ENCODE measurements around the gene BPI. TPM values are rescaled to one million over a fixed set of nuclear protein-coding genes. Genes with fewer than 3 reads are reported as not detected.
"Not testable (repeated sequence)": the region's sequence is repeated elsewhere in the genome, so short reads cannot be mapped to it uniquely, and the experiment has no call there.

BPI gene
- total and polyA plus RNA-seq, 4 donors = 0.19 to 0.82 (median 0.51) TPM; not detected in 1

DNA sequence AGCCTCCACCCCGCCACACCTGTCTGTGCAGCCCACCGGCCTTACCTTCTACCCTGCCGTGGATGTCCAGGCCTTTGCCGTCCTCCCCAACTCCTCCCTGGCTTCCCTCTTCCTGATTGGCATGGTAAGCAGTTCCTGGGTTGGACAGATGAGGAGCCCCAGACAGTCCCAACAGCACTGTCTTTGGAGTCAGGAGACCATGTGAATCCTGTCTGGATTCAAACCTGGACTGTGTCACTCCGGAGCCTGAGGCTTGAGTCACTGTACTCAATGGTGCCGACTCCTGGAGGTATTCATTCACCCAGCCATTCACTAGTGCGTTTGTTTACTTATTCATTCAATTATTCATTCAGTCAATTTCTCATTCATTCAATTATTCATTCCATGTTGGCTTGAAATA is 22.4 kb downstream of the BPI start:
- Histone ChIP-seq H3K27me3 (ENCODE audit: control insufficient read depth in 1 of 2, insufficient read depth in 2 of 2, low read length in 1 of 2) (no peaks in the 10 kb centered on the region), H3K9me3 (ENCODE audit: control insufficient read depth, low read length) (no peaks in the 10 kb centered on the region), H3K4me1 (ENCODE audit: control insufficient read depth in 1 of 2, insufficient read depth in 2 of 2, low read length in 2 of 2) (no peaks in the 10 kb centered on the region), H3K36me3 (ENCODE audit: control insufficient read depth in 1 of 2, insufficient read depth in 2 of 2, low read length in 1 of 2) (no peaks in the 10 kb centered on the region), H3K4me3 (ENCODE audit: low read length in 2 of 2) (no peak overlapping the region), H3K27ac (ENCODE audit: low read depth in 1 of 2, low read length in 2 of 2) (no peak overlapping the region)
- no peak for ATAC-seq (ENCODE audit: low FRiP score)
- DNase-seq = no peak
- intact Hi-C loops (cut with DNase I) = loop anchor here in 1 of 2 donors (10.0 kb wide), 2 partner anchors 272 to 762 kb away; no protein-coding TSS in a partner anchor
- WGBS, 2 donors = 86 to 92% methylated on average over 7 of the region's 7 CpGs

DNA sequence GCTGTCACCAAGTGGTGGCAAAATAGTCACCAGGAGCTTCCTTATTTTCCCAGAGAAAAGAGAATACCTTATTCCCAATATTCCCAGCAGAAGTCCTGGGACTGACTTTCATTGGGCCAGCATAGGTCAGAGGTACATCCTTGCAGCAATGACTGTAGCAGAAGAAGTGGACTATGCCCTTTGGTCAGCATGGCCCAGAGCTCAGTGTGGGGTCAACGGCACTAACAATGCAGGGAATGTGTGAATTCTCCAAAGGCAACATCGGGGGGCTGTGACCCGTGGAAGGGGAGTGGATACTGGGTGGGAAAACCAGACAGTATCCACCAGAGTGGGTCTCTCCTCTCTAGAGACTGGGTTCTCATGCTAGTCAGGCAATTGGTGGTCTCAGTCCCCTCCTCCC is 26.7 kb downstream of the BPI start:
- no peak overlapping the region for H3K4me3 ChIP-seq (ENCODE audit: low read length in 2 of 2)
- H3K36me3 ChIP-seq (ENCODE audit: control insufficient read depth in 1 of 2, insufficient read depth in 2 of 2, low read length in 1 of 2) = no peaks in the 10 kb centered on the region
- H3K9me3 ChIP-seq (ENCODE audit: control insufficient read depth, low read length) = no peaks in the 10 kb centered on the region
- intact Hi-C loops (cut with DNase I) = no loop called here
- no peaks in the 10 kb centered on the region for H3K27me3 ChIP-seq (ENCODE audit: control insufficient read depth in 1 of 2, insufficient read depth in 2 of 2, low read length in 1 of 2)
- no peaks in the 10 kb centered on the region for H3K4me1 ChIP-seq (ENCODE audit: control insufficient read depth in 1 of 2, insufficient read depth in 2 of 2, low read length in 2 of 2)
- DNase-seq (no peak), ATAC-seq (ENCODE audit: low FRiP score) (no peak)
- 61 to 66% methylated on average over 3 of the region's 3 CpGs for WGBS, 2 donors
- no peak overlapping the region for H3K27ac ChIP-seq (ENCODE audit: low read depth in 1 of 2, low read length in 2 of 2)

DNA sequence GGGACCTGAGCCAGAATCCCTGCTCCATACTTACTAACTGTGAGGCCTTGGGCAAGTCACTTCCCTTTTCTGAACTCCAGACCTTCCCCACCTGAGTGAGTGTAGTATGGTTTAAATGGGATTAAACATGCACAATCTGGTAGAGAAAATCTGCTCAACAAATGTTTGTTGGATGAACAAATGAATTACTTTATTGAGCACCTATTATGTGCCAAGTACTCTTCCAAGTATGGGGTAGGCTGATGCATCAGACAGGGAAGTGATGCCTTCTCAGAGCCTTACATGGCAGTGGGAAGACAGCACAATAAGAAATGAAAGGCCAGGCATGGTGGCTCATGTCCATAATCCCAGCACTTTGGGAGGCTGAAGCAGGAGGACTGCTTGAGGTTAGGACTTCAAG is 27.3 kb downstream of the BPI start:
- intact Hi-C loops (cut with DNase I) = no loop called here
- no peaks in the 10 kb centered on the region for H3K36me3 ChIP-seq (ENCODE audit: control insufficient read depth in 1 of 2, insufficient read depth in 2 of 2, low read length in 1 of 2)
- no peaks in the 10 kb centered on the region for H3K4me1 ChIP-seq (ENCODE audit: control insufficient read depth in 1 of 2, insufficient read depth in 2 of 2, low read length in 2 of 2)
- DNase-seq (no peak), ATAC-seq (ENCODE audit: low FRiP score) (no peak)
- H3K27ac ChIP-seq (ENCODE audit: low read depth in 1 of 2, low read length in 2 of 2) = no peak overlapping the region
- no peaks in the 10 kb centered on the region for H3K9me3 ChIP-seq (ENCODE audit: control insufficient read depth, low read length)
- no peak overlapping the region for H3K4me3 ChIP-seq (ENCODE audit: low read length in 2 of 2)
- H3K27me3 ChIP-seq (ENCODE audit: control insufficient read depth in 1 of 2, insufficient read depth in 2 of 2, low read length in 1 of 2) = no peaks in the 10 kb centered on the region

DNA sequence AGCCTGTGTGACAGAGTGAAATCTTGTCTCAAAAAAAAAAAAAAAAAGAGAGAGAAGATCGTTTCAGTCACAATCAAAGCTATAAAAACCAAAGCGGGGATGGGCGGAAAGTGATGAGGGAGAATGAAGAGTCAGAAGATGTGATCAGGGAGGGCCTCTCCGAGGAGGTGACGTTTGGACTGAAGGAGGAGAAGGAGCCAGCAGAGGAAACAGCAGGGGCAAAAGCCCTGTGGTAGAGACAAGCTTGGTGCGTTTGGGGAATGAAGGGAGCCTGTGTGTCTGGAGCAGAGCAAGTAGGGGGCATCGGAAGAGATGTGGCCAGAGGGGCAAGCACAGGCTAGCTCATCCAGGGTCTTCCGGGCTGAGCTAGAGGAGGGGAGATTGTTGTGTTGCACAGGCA is 27.9 kb downstream of the BPI start:
- intact Hi-C loops (cut with DNase I) = no loop called here
- no peaks in the 10 kb centered on the region for H3K9me3 ChIP-seq (ENCODE audit: control insufficient read depth, low read length)
- DNase-seq (no peak), ATAC-seq (ENCODE audit: low FRiP score) (no peak)
- 80 to 81% methylated on average over 8 of the region's 8 CpGs for WGBS, 2 donors
- H3K4me3 ChIP-seq (ENCODE audit: low read length in 2 of 2) = no peak overlapping the region
- H3K27me3 ChIP-seq (ENCODE audit: control insufficient read depth in 1 of 2, insufficient read depth in 2 of 2, low read length in 1 of 2) = no peaks in the 10 kb centered on the region
- no peaks in the 10 kb centered on the region for H3K4me1 ChIP-seq (ENCODE audit: control insufficient read depth in 1 of 2, insufficient read depth in 2 of 2, low read length in 2 of 2)
- H3K27ac ChIP-seq (ENCODE audit: low read depth in 1 of 2, low read length in 2 of 2) = no peak overlapping the region
- no peaks in the 10 kb centered on the region for H3K36me3 ChIP-seq (ENCODE audit: control insufficient read depth in 1 of 2, insufficient read depth in 2 of 2, low read length in 1 of 2)

DNA sequence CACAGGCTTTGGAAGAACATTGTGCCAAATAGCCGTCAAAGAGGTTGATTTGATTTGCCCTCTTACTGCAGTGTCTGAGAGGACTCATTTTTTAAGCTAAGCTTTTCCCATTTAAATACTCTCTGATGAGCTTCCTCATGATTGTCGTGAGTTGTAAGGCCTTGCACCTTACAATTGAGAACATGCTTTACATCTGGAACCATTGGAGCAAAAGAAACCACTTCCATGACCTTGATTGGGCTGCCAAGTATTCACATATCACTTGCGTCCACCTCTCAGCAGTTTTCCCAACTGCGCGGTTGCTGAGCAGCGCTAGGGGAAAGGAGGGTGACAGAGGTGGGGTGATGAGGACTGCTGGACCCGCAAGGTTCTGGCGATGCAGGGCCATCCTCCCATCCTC is 30.1 kb downstream of the BPI start:
- H3K9me3 ChIP-seq (ENCODE audit: control insufficient read depth, low read length) = peaks cover 5% of the 10 kb centered on the region
- no peak overlapping the region for H3K27ac ChIP-seq (ENCODE audit: low read depth in 1 of 2, low read length in 2 of 2)
- 80 to 81% methylated on average over 8 of the region's 8 CpGs for WGBS, 2 donors
- no peak for DNase-seq
- no peak overlapping the region for H3K4me3 ChIP-seq (ENCODE audit: low read length in 2 of 2)
- intact Hi-C loops (cut with DNase I) = no loop called here
- H3K36me3 ChIP-seq (ENCODE audit: control insufficient read depth in 1 of 2, insufficient read depth in 2 of 2, low read length in 1 of 2) = no peaks in the 10 kb centered on the region
- no peaks in the 10 kb centered on the region for H3K27me3 ChIP-seq (ENCODE audit: control insufficient read depth in 1 of 2, insufficient read depth in 2 of 2, low read length in 1 of 2)
- no peak for ATAC-seq (ENCODE audit: low FRiP score)
- H3K4me1 ChIP-seq (ENCODE audit: control insufficient read depth in 1 of 2, insufficient read depth in 2 of 2, low read length in 2 of 2) = no peaks in the 10 kb centered on the region

DNA sequence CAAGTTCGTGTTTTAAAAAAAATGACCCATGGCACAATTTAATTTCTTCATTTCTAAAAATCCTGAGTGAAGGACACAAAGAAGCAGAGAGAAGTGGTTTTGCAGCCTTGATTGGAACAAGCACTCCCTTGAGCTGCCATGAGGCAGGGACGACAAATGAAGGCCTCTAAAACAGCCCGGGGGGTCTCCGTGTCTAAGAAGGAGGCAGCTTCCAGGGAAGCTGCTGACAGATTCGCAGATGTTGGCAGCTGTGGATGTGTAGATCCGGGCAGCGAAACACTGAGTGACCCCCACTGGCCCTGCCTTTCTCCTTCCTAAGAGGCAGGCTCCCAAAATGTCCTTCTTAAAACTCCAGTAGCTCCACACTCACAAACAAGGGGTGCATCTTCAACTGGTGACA is 32.8 kb downstream of the BPI start:
- Histone ChIP-seq H3K4me3 (ENCODE audit: low read length in 2 of 2) (no peak overlapping the region), H3K9me3 (ENCODE audit: control insufficient read depth, low read length) (peaks cover 5% of the 10 kb centered on the region), H3K27me3 (ENCODE audit: control insufficient read depth in 1 of 2, insufficient read depth in 2 of 2, low read length in 1 of 2) (no peaks in the 10 kb centered on the region), H3K4me1 (ENCODE audit: control insufficient read depth in 1 of 2, insufficient read depth in 2 of 2, low read length in 2 of 2) (no peaks in the 10 kb centered on the region), H3K27ac (ENCODE audit: low read depth in 1 of 2, low read length in 2 of 2) (no peak overlapping the region), H3K36me3 (ENCODE audit: control insufficient read depth in 1 of 2, insufficient read depth in 2 of 2, low read length in 1 of 2) (no peaks in the 10 kb centered on the region)
- ATAC-seq (ENCODE audit: low FRiP score) (no peak), DNase-seq (no peak)
- intact Hi-C loops (cut with DNase I) = no loop called here
- 54 to 56% methylated on average over 7 of the region's 7 CpGs for WGBS, 2 donors

DNA sequence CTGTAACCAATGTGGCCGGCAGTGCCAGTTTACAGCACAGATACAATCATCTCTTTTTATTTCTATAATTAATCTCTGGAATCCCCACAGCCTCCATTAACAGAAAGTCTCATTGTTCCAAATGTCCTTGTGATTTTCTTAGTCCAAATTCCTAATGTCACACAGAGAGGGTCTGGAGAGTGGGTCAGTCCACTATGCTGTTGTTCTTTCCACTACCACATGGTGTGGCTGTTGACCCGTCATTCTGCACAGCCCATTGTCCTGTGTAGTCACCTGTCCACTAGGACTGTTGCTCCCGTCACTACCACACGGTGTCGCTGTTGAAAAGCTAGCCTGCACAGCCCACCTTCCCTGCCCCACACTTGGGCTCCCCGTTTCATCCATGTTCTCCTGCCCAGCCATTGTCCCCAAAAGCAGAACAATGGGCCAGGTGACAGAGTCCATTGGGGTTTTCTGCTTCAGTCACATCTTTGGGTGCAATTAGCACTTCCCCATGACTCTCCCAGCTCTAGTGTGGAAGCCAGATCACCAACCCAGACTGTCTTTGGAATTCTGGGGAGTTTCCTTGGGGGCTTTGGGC is 33.7 kb downstream of the BPI start:
- Histone ChIP-seq H3K4me3 (ENCODE audit: low read length in 2 of 2) (no peak overlapping the region), H3K9me3 (ENCODE audit: control insufficient read depth, low read length) (peaks cover 5% of the 10 kb centered on the region), H3K4me1 (ENCODE audit: control insufficient read depth in 1 of 2, insufficient read depth in 2 of 2, low read length in 2 of 2) (no peaks in the 10 kb centered on the region), H3K36me3 (ENCODE audit: control insufficient read depth in 1 of 2, insufficient read depth in 2 of 2, low read length in 1 of 2) (no peaks in the 10 kb centered on the region), H3K27ac (ENCODE audit: low read depth in 1 of 2, low read length in 2 of 2) (no peak overlapping the region), H3K27me3 (ENCODE audit: control insufficient read depth in 1 of 2, insufficient read depth in 2 of 2, low read length in 1 of 2) (no peaks in the 10 kb centered on the region)
- no peak for DNase-seq
- no peak for ATAC-seq (ENCODE audit: low FRiP score)
- intact Hi-C loops (cut with DNase I) = no loop called here
- 41 to 48% methylated on average over 6 of the region's 6 CpGs for WGBS, 2 donors

DNA sequence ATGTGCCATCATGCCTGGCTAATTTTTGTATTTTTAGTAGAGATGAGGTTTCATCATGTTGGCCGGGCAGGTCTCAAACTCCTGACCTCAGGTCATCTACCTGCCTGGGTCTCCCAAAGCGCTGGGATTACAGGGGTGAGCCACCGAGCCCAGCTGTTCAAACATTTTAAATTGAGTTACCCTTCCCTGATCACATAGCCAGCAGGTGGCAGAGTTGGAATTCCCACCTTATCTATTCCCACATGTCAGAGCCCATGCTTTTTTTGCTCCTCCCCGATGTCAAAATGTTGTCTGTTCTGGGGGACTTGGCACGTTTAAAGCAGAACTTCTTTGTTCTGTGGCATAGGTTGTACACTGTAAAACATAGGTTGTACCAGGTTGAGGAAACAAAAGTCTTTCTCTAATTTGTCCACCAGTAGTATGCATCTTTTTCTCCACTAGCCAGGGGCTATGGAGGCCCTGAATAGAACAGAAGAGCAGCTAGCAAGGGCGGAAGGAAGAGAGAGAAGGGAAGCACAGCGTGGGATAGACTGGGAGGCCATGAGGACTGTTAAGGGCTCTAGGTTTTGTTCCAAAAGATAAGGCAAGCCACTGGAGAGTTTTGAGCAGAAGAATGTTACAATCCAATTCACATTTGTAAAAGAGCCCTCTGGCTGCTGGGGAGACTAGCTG is 35.0 kb downstream of the BPI start:
- Histone ChIP-seq H3K36me3 (ENCODE audit: control insufficient read depth in 1 of 2, insufficient read depth in 2 of 2, low read length in 1 of 2) (no peaks in the 10 kb centered on the region), H3K9me3 (ENCODE audit: control insufficient read depth, low read length) (peaks cover 5% of the 10 kb centered on the region), H3K4me1 (ENCODE audit: control insufficient read depth in 1 of 2, insufficient read depth in 2 of 2, low read length in 2 of 2) (no peaks in the 10 kb centered on the region), H3K4me3 (ENCODE audit: low read length in 2 of 2) (no peak overlapping the region), H3K27me3 (ENCODE audit: control insufficient read depth in 1 of 2, insufficient read depth in 2 of 2, low read length in 1 of 2) (no peaks in the 10 kb centered on the region), H3K27ac (ENCODE audit: low read depth in 1 of 2, low read length in 2 of 2) (no peak overlapping the region)
- intact Hi-C loops (cut with DNase I) = no loop called here
- DNase-seq = no peak
- WGBS, 2 donors = 64 to 65% methylated on average over 7 of the region's 7 CpGs
- no peak for ATAC-seq (ENCODE audit: low FRiP score)

DNA sequence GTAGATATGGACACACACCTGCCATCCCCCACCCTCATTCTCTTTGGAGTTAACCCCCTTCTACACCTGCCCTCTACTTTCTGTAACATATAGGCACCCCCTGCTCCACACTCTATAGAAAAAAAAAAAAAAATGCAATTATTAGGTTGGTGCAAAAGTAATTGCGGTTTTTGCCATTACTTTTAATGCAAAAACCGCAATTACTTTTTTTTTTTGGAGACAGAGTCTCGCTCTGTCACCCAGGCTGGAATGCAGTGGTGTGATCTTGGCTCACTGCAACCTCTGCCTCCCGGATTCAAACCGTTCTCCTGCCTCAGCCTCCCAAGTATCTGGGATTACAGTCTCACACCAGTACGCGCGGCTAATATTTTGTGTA is 35.6 kb downstream of the BPI start:
- ATAC-seq (ENCODE audit: low FRiP score); H3K4me3 ChIP-seq (ENCODE audit: low read length in 2 of 2); H3K27ac ChIP-seq (ENCODE audit: low read depth in 1 of 2, low read length in 2 of 2); H3K27me3 ChIP-seq (ENCODE audit: control insufficient read depth in 1 of 2, insufficient read depth in 2 of 2, low read length in 1 of 2); intact Hi-C loops (cut with DNase I); DNase-seq; H3K4me1 ChIP-seq (ENCODE audit: control insufficient read depth in 1 of 2, insufficient read depth in 2 of 2, low read length in 2 of 2); H3K9me3 ChIP-seq (ENCODE audit: control insufficient read depth, low read length); H3K36me3 ChIP-seq (ENCODE audit: control insufficient read depth in 1 of 2, insufficient read depth in 2 of 2, low read length in 1 of 2): not testable (repeated sequence)
- WGBS, 2 donors = 76 to 84% methylated on average over 8 of the region's 8 CpGs

Data from aorta (tissue), 5 donors.